Activated B cell treated with CpG ODN at 0.5 μM for 24 hours (primary cell): ENCODE data around the gene SOX18. TPM values are rescaled to one million over a fixed set of nuclear protein-coding genes. Genes with fewer than 3 reads are reported as not detected.

Experiments
- ATAC-seq: fragments of 200-7000 bp; cut with Tn5 transposase; one replicate; pipeline ENCODE4 v1.10.0; 2021; ENCODE audit warnings: low read depth, mild to moderate bottlenecking, moderate library complexity
- CTCF ChIA-PET: fragments of 350-600 bp; sonication (Branson Sonifier 250); formaldehyde crosslinking; loops from one replicate; lab custom pipeline; 2021; ENCODE audit warnings: antibody characterized with exemption; lab: Charles Lee
- POLR2A ChIA-PET: fragments of 350-600 bp; sonication (Branson Sonifier 250); formaldehyde crosslinking; loops from one replicate; lab custom pipeline; 2021; ENCODE audit warnings: antibody characterized with exemption; lab: Charles Lee
- DNase-seq: peaks from one replicate; pipeline ENCODE4 v3.0.0; 2022
- H3K27ac Mint-ChIP-seq: one replicate; pipeline ENCODE4 v1.8.0; 2020; ENCODE audit warnings: mixed read lengths
- H3K27me3 Mint-ChIP-seq: one replicate; pipeline ENCODE4 v1.8.0; 2021; ENCODE audit warnings: mixed read lengths
- H3K36me3 Mint-ChIP-seq: one replicate; pipeline ENCODE4 v1.8.0; 2021; ENCODE audit warnings: low read depth, mixed read lengths
- H3K4me1 Mint-ChIP-seq: one replicate; pipeline ENCODE4 v1.8.0; 2021; ENCODE audit warnings: mixed read lengths
- H3K4me3 Mint-ChIP-seq: one replicate; pipeline ENCODE4 v1.8.0; 2020; ENCODE audit warnings: mild to moderate bottlenecking, mixed read lengths
- H3K9me3 Mint-ChIP-seq: one replicate; pipeline ENCODE4 v1.8.0; 2020; ENCODE audit warnings: mixed read lengths
- intact Hi-C: fragments of 100-400 bp; cut with micrococcal nuclease; formaldehyde crosslinking; loops from one replicate; pipeline ENCODE4 v1.15.1; 2024
- total RNA-seq: library from RNA; stranded (reverse); gene quantifications from 2 replicates; pipeline ENCODE4 v1.2.3, GENCODE V29; 2022
- TF ChIP-seq, protein P1 (sequence below): fragments of 200-600 bp; IDR thresholded peaks from one replicate; pipeline ENCODE4 v1.8.0; 2022; ENCODE audit warnings: antibody characterized with exemption, mild to moderate bottlenecking

Gene SOX18
- total RNA-seq, 1 donor from 2014 or later: not detected

DNA sequence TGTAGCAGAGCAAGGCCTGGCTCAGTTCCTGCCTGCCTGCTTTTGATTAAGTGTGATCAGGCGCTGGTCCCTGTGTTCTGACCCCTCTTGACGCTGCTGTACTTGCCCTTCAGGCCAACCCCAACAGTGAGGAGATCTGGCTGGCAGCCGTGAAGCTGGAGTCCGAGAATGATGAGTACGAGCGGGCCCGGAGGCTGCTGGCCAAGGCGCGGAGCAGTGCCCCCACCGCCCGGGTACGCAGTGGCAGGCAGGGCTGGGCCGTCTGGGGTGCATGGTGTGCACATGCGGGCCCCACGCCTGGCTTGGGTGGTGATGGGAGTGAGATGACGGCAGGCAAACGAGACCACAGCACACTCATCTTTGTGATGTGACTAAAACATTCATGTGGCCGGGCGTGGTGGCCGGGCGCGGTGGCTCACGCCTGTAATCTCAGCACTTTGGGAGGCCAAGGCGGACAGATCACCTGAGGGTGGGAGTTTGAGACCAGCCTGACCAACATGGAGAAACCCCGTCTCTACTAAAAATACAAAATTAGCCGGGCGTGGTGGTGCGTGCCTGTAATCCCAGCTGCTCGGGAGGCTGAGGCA, 23.5 kb downstream of the SOX18 start:
- H3K9me3 Mint-ChIP-seq: no peaks in the 10 kb centered on the region
- H3K4me1 Mint-ChIP-seq: no peaks in the 10 kb centered on the region
- no peak for DNase-seq
- H3K27ac Mint-ChIP-seq: no peak overlapping the region
- TF ChIP-seq, protein P1, sequence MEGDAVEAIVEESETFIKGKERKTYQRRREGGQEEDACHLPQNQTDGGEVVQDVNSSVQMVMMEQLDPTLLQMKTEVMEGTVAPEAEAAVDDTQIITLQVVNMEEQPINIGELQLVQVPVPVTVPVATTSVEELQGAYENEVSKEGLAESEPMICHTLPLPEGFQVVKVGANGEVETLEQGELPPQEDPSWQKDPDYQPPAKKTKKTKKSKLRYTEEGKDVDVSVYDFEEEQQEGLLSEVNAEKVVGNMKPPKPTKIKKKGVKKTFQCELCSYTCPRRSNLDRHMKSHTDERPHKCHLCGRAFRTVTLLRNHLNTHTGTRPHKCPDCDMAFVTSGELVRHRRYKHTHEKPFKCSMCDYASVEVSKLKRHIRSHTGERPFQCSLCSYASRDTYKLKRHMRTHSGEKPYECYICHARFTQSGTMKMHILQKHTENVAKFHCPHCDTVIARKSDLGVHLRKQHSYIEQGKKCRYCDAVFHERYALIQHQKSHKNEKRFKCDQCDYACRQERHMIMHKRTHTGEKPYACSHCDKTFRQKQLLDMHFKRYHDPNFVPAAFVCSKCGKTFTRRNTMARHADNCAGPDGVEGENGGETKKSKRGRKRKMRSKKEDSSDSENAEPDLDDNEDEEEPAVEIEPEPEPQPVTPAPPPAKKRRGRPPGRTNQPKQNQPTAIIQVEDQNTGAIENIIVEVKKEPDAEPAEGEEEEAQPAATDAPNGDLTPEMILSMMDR: no peak
- intact Hi-C loops: no loop called here
- POLR2A ChIA-PET: no interaction called here
- no peak for ATAC-seq
- no peak overlapping the region for H3K4me3 Mint-ChIP-seq
- CTCF ChIA-PET: no interaction called here
- H3K36me3 Mint-ChIP-seq: peaks cover 92% of the 10 kb centered on the region
- no peaks in the 10 kb centered on the region for H3K27me3 Mint-ChIP-seq

DNA sequence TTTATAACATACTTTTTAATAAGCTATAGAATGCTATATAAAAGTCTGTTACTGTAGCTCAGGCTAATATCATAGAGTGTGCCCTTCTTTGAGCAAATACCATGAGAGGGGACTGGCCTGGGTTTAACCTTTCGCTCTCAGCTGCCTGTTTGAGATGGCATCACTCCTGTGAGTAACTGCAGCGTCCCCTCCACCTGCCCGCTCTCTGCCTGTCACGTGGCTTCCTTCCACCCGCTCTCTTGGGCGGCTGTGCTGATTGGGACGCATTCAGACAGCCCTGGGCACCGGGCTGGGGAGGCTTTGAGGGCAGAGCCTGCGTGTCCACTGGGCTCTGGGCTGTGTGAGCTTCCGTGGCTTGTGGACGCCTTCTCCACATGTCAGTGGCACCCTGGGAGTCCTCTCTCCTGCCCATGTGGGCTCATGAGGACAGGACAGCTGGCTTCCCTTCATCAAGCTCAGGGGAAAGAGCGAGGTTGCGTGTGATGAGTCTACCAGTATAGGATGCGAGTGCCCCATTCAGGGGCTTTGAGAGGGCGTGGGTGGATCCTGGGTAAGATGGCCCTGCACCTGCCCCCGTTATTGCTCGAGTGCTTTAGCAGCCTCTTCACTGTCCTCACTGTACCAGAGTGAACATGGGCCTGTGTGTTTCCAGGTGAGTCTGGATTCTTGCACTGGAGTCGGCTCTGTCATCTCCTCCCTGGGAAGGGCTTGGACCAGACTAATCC, 24.2 kb downstream of the SOX18 start:
- TF ChIP-seq, protein P1: no peak
- ChIA-PET CTCF (no interaction called here), POLR2A (no interaction called here)
- H3K36me3 Mint-ChIP-seq: peaks cover 87% of the 10 kb centered on the region
- H3K27ac Mint-ChIP-seq: no peak overlapping the region
- no peaks in the 10 kb centered on the region for H3K9me3 Mint-ChIP-seq
- intact Hi-C loops: no loop called here
- H3K27me3 Mint-ChIP-seq: no peaks in the 10 kb centered on the region
- no peak for ATAC-seq
- H3K4me3 Mint-ChIP-seq: no peak overlapping the region
- no peaks in the 10 kb centered on the region for H3K4me1 Mint-ChIP-seq
- DNase-seq: no peak

DNA sequence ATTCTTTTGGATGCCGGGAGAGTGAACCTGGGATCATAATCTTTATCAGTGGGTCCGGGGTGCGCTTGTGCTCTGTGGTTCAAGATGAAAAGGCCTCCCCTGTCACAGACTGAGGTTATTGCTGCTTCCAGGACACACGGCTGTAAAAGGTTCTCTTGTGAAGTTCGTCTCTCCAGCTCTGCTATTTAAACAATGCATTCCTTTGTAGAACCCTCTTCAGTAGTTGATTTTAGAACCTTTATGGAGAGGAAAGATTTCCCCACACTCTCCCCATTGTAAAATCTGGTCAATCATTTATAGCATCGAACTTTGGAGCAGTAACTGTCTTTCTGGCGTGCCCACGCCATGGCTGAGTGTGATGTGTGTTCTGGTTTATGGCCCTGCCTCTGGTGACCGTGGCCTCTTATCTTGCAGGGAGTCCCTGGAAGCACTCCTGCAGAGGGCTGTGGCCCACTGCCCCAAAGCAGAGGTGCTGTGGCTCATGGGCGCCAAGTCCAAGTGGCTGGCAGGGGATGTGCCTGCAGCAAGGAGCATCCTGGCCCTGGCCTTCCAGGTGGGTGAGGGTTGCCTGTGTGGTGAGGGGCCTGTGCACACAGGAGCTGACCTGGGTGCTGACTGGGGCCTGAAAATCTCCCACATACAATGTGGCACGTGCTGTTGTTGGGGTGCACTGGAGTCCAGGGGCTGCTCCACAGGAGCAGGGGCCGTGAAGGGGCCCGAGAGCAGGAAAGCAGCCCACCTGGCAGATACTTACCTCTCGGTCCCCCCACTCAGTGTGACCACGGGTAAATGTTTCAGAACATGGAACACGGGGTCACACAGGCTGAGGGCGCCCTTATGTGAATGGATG, 25.1 kb downstream of the SOX18 start:
- TF ChIP-seq, protein P1: no peak
- ChIA-PET CTCF (no interaction called here), POLR2A (interaction anchor here (0.6 kb wide), 1 partner anchor 540 kb away, joined by 3 read pairs; no protein-coding TSS in a partner anchor)
- H3K4me3 Mint-ChIP-seq: no peak overlapping the region
- no peaks in the 10 kb centered on the region for H3K9me3 Mint-ChIP-seq
- intact Hi-C loops: no loop called here
- no peak for ATAC-seq
- no peak overlapping the region for H3K27ac Mint-ChIP-seq
- H3K4me1 Mint-ChIP-seq: no peaks in the 10 kb centered on the region
- DNase-seq: no peak
- no peaks in the 10 kb centered on the region for H3K27me3 Mint-ChIP-seq
- peaks cover 85% of the 10 kb centered on the region for H3K36me3 Mint-ChIP-seq

DNA sequence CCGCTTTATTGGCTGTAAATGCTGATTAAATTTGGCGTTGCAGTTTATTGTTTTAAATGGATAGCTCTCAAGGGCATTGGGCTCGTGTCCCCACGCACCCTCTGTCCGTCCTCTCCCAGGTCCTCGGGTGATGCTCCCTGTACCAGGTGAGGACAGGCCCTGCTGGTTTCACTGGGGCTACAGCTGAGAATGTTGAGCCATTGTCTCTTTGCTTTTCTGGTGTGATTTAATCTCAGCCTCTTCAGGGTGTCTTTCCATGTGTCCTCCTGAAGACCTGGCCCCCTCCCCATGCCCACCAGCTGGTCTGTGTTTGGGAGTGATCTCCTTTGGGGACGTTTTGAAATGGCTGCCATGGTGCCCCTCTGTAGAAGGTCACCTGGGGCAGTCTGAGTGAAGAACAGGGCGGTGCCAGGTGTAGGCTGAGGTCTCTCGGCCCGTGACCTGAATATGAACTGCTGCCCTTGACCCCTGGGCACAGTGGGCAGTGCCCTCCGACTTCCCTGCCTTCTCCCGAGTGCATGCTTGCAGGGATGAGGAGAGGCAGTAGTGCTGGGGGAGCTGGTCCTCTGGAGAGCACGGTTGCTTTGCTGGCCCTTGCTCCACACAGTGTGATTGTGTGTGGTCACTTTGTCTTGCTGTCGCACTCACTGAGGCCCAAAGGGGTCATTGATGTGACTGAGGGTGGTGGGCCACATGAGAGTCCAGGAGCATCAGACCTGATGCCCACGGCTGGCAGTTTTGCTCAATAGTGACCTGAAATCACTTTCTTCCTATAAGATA, 25.9 kb downstream of the SOX18 start:
- H3K36me3 Mint-ChIP-seq: peaks cover 87% of the 10 kb centered on the region
- H3K4me1 Mint-ChIP-seq: no peaks in the 10 kb centered on the region
- H3K4me3 Mint-ChIP-seq: no peak overlapping the region
- TF ChIP-seq, protein P1: no peak
- ATAC-seq (no peak), DNase-seq (no peak)
- no peaks in the 10 kb centered on the region for H3K9me3 Mint-ChIP-seq
- ChIA-PET CTCF (no interaction called here), POLR2A (interaction anchor here (0.6 kb wide), 1 partner anchor 539 kb away, joined by 3 read pairs; no protein-coding TSS in a partner anchor)
- intact Hi-C loops: no loop called here
- no peak overlapping the region for H3K27ac Mint-ChIP-seq
- no peaks in the 10 kb centered on the region for H3K27me3 Mint-ChIP-seq
